OCI-LY7 (cell line): ENCODE measurements around the gene DNAJC6. TPM values are rescaled to one million over a fixed set of nuclear protein-coding genes. Genes with fewer than 3 reads are reported as not detected.

Experiments used
- BruUV-seq: library from RNA; stranded (reverse); fragments of 400-500 nt; replicated peaks from 2 replicates; lab custom pipeline; 2021; lab: Mats Ljungman, UMichigan
- CTCF ChIA-PET: fragments of 300-600 bp; sonication (Branson Sonifier 250); formaldehyde crosslinking; loops from one replicate; lab custom pipeline; 2022; ENCODE audit warnings: antibody characterized with exemption; ENCODE audit not compliant: unreplicated experiment; lab: Charles Lee
- POLR2A ChIA-PET: fragments of 300-600 bp; sonication (Branson Sonifier 250); formaldehyde crosslinking; loops from one replicate; lab custom pipeline; 2022; ENCODE audit warnings: antibody characterized with exemption; lab: Charles Lee
- DNase-seq: peaks from one replicate; pipeline ENCODE4 v3.0.0-alpha.2; 2015; ENCODE audit warnings: low spot score
- H2AFZ ChIP-seq: fragments of 200-600 bp; sonication (generic), shearing (Covaris generic); 2 replicates; pipeline ENCODE4 v1.6.1; 2014; ENCODE audit warnings: mild to moderate bottlenecking, antibody characterized with exemption, low read length, moderate library complexity
- H3K27ac ChIP-seq: fragments of 200-600 bp; sonication (generic); 2 replicates; pipeline ENCODE4 v1.5.1; 2014; ENCODE audit warnings: mixed run types, low read depth, mild to moderate bottlenecking, moderate library complexity, low read length, inconsistent platforms; ENCODE audit not compliant: poor library complexity, severe bottlenecking
- H3K36me3 ChIP-seq: fragments of 200-600 bp; sonication (generic); 2 replicates; pipeline ENCODE4 v1.6.1; 2014; ENCODE audit warnings: mild to moderate bottlenecking, antibody characterized with exemption, low read length, moderate library complexity, mixed read lengths; ENCODE audit not compliant: insufficient read depth
- H3K4me1 ChIP-seq: fragments of 200-600 bp; sonication (generic); 2 replicates; pipeline ENCODE4 v1.5.1; 2014; ENCODE audit warnings: mild to moderate bottlenecking, low read length; ENCODE audit not compliant: insufficient read depth, poor library complexity, severe bottlenecking
- H3K4me2 ChIP-seq: fragments of 200-600 bp; sonication (generic); 2 replicates; pipeline ENCODE4 v1.6.1; 2014; ENCODE audit warnings: mild to moderate bottlenecking, low read length
- H3K4me3 ChIP-seq: fragments of 200-600 bp; sonication (generic); 2 replicates; pipeline ENCODE4 v1.5.1; 2014; ENCODE audit warnings: mild to moderate bottlenecking, low read depth, low read length; ENCODE audit not compliant: poor library complexity, severe bottlenecking
- H3K79me2 ChIP-seq: fragments of 200-600 bp; sonication (generic); 2 replicates; pipeline ENCODE4 v1.6.1; 2016; ENCODE audit warnings: low read depth, mild to moderate bottlenecking, low read length, moderate library complexity, mixed read lengths; ENCODE audit not compliant: insufficient read depth
- H3K9me2 ChIP-seq: fragments of 200-600 bp; sonication (generic); 2 replicates; pipeline ENCODE4 v1.6.1; 2016; ENCODE audit warnings: mild to moderate bottlenecking, low read length, mixed read lengths; ENCODE audit not compliant: insufficient read depth
- H3K9me3 ChIP-seq: fragments of 200-600 bp; sonication (generic); 2 replicates; pipeline ENCODE4 v1.6.1; 2014; ENCODE audit warnings: mild to moderate bottlenecking, mixed run types, low read length, mixed read lengths
- H4K20me1 ChIP-seq: fragments of 200-600 bp; sonication (generic); 2 replicates; pipeline ENCODE4 v1.6.1; 2014; ENCODE audit warnings: mild to moderate bottlenecking, antibody characterized with exemption, low read length, moderate library complexity, mixed read lengths; ENCODE audit not compliant: insufficient read depth
- CTCF ChIP-seq: fragments of 200-600 bp; sonication (generic); conservative IDR thresholded peaks from 2 replicates; pipeline ENCODE4 v1.5.1; 2014; ENCODE audit warnings: mild to moderate bottlenecking, antibody characterized with exemption, low read length, moderate library complexity, mixed read lengths
- EZH2phosphoT487 ChIP-seq: fragments of 200-600 bp; sonication (generic); IDR thresholded peaks from 2 replicates; pipeline ENCODE4 v1.6.1; 2018; ENCODE audit warnings: low read depth, borderline replicate concordance, mild to moderate bottlenecking, mixed run types, antibody characterized with exemption, low read length, moderate library complexity, mixed read lengths
- intact Hi-C: fragments of 100-400 bp; cut with micrococcal nuclease; formaldehyde crosslinking; loops from one replicate; pipeline ENCODE4 v1.10.0; 2022; ENCODE audit not compliant: unreplicated experiment
- total RNA-seq, 2 experiments: library from RNA; depleted of rRNA in 1 of 2; stranded (reverse); fragments of >200 nt in 1 of 2; shearing (Covaris generic) in 1 of 2; gene quantifications; 2 replicates each; pipeline ENCODE4 v1.2.3, GENCODE V29; 2014 to 2022

The DNAJC6 gene
- total RNA-seq, 2 experiments from 2014 or later, result 6.6 to 10.2 TPM

GRCh38 chr1:65297706-65298105 lies 11.6 kb upstream of the DNAJC6 start:
- DNase-seq, result no peak
- Histone ChIP-seq H3K9me3 (no peaks in the 10 kb centered on the region), H3K9me2 (no peaks in the 10 kb centered on the region; the same call in 1 of the 2 replicates), H3K79me2 (no peaks in the 10 kb centered on the region), H2AFZ (no peak overlapping the region), H4K20me1 (peaks cover 4% of the 10 kb centered on the region; the same call in 1 of the 2 replicates), H3K36me3 (no peaks in the 10 kb centered on the region), H3K4me1 (no peaks in the 10 kb centered on the region), H3K4me3 (no peak overlapping the region), H3K27ac (no peak overlapping the region), H3K4me2 (no peak overlapping the region)
- no peak for TF ChIP-seq EZH2phosphoT487
- no peak for TF ChIP-seq CTCF
- ChIA-PET CTCF (no interaction called here), POLR2A (interaction anchor here (1.3 kb wide), 1 partner anchor 13 kb away, joined by 6 read pairs; no protein-coding TSS in a partner anchor)
- intact Hi-C loops, result no loop called here
- no TSS peak for BruUV-seq

GRCh38 chr1:65299328-65299727 lies 10.0 kb upstream of the DNAJC6 start:
- Histone ChIP-seq H3K4me3 (no peak overlapping the region), H3K4me1 (no peaks in the 10 kb centered on the region), H4K20me1 (no peaks in the 10 kb centered on the region), H3K9me3 (no peaks in the 10 kb centered on the region), H2AFZ (no peak overlapping the region), H3K4me2 (no peak overlapping the region), H3K36me3 (no peaks in the 10 kb centered on the region), H3K9me2 (no peaks in the 10 kb centered on the region; the same call in 1 of the 2 replicates), H3K27ac (no peak overlapping the region), H3K79me2 (no peaks in the 10 kb centered on the region)
- ChIA-PET POLR2A (interaction anchor here (0.7 to 1.0 kb wide), 2 partner anchors 10 to 21 kb away, joined by 3 read pairs; no protein-coding TSS in a partner anchor), CTCF (no interaction called here)
- TF ChIP-seq CTCF, result no peak
- TF ChIP-seq EZH2phosphoT487, result no peak
- no TSS peak for BruUV-seq
- DNase-seq, result no peak
- intact Hi-C loops, result no loop called here

- POLR2A ChIA-PET, result interaction anchor here (0.5 kb wide), 1 partner anchor 15 kb away, joined by 3 read pairs; no protein-coding TSS in a partner anchor
- no peaks in the 10 kb centered on the region for H3K79me2 ChIP-seq
Observed at GRCh38 chr1:65308781-65309303, 501 bp upstream of the DNAJC6 start.

More at GRCh38 chr1:65308781-65309303, 501 bp upstream of the DNAJC6 start:
- Histone ChIP-seq H3K9me2 (no peaks in the 10 kb centered on the region), H3K4me1 (no peaks in the 10 kb centered on the region), H3K9me3 (no peaks in the 10 kb centered on the region), H3K4me2 (no peak overlapping the region), H4K20me1 (peaks cover 5% of the 10 kb centered on the region), H3K27ac (no peak overlapping the region), H3K4me3 (no peak overlapping the region), H2AFZ (no peak overlapping the region), H3K36me3 (no peaks in the 10 kb centered on the region)
- TF ChIP-seq EZH2phosphoT487 (no peak), CTCF (no peak)
- DNase-seq, result no peak
- intact Hi-C loops, result loop anchor here (5.0 kb wide), 1 partner anchor 48 kb away; no protein-coding TSS in a partner anchor
- CTCF ChIA-PET, result no interaction called here
- BruUV-seq, result no TSS peak
